ENCODE results near the gene FGGY.

GRCh38 chr1:59552007-59552406 is 255.1 kb downstream of the FGGY start:
- TF ChIP-seq CTCF (IDR thresholded peaks at IDR 0.05; ENCODE audit: insufficient read depth, low read length, poor library complexity, severe bottlenecking) (no peak), EZH2phosphoT487 (conservative IDR thresholded peaks at IDR 0.05; ENCODE audit: low read length) (no peak)
